VCaP (cell line): Measurements from ENCODE around the gene RXRA.

Experiments used
- H3K27ac ChIP-seq: fragments of 450-650 bp; 2 replicates; pipeline ENCODE4 v1.5.1; 2017
- CTCF ChIP-seq: fragments of 450-650 bp; conservative IDR thresholded peaks from 2 replicates; pipeline ENCODE4 v1.5.1; 2017; ENCODE audit warnings: mild to moderate bottlenecking, moderate library complexity

The RXRA gene

GRCh38 chr9:134371731-134372130, 45.5 kb downstream of the RXRA start:
- peak overlapping the region; percentile 47; the same call in 1 of the 2 replicates for H3K27ac ChIP-seq
- TF ChIP-seq CTCF = no peak

DNA sequence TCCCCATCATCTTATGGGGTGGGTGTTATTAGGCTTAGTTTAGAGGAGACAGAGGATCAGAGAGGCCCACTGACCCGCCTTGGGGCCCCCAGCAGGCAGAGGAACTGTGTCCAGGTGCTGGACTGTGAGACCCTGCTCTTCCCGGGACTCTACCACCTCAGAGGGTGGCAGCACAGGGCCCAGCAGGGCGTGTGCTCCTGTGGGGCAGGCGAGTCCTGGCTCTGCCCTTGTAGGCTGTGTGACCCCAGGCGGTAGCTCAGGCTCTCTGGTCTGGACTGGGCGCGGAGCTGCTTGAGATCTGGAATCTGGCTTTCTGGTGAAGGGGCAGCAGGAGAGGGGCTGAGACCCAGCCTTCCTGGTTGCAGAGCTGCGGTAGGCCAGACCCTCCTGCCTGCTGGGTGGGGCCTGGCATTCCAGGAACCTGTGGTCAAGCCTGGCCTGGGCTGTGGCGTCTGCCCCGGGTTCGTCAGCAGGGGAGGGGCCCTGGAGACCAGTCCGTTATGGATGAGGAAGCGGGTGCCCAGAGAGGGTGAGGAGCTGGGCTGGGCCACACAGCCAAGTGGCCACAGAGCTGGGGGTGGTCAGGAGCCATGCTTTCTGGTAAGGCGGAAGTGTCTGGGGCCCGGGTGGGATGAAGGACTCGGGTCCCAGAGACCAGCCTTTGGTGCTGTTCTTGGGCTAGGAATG, 46.5 kb downstream of the RXRA start:
- H3K27ac ChIP-seq = peak overlapping the region; percentile 47; the same call in 1 of the 2 replicates
- no peak for TF ChIP-seq CTCF

DNA sequence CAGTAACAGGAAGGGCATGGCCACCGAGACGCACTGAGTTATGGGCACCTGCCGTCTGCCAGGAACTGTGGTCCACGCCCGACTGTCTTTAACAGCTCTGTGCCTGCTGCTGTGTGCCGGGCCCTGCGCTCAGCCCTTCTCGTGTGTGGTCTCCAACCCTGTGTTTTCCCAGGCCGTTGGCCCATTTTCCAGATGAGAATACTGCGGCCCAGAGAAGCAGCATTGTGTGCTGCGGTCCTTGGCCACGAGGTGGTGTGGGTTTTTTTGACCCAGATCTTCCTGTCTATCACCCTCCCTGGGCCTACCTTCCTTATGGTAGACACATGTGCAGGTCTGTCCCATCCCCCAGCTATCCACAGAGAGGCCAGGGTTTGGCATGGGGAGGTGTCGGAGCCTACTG, 47.0 kb downstream of the RXRA start:
- H3K27ac ChIP-seq = peak overlapping the region; percentile 47; the same call in 1 of the 2 replicates
- no peak for TF ChIP-seq CTCF

DNA sequence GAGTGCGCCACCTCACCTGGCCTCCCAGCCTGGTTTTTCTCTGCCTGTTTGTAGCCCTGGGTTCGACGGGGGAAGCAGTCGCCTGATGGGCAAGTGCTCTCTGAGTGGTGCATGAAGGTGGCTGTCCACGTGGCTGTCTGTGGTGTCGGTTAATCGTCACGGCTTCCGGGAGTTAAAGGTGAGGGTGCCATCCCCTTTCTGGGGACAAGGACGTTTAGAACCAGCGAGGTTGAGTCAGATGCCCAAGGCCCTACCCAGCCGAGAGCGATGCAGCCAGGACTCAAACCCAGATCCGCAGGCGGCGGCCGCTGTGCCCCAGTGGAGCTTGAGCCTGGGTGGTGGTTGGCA, 47.7 kb downstream of the RXRA start:
- peak overlapping the region; percentile 47 for H3K27ac ChIP-seq

GRCh38 chr9:134374301-134375010, 48.2 kb downstream of the RXRA start:
- H3K27ac ChIP-seq = peak overlapping the region; percentile 47
- TF ChIP-seq CTCF = no peak

More for the DNA sequence above, 47.7 kb downstream of the RXRA start:
- TF ChIP-seq CTCF = no peak

- TF ChIP-seq CTCF = no peak
- peak overlapping the region; percentile 47 for H3K27ac ChIP-seq
Observed at GRCh38 chr9:134375011-134375390, 48.7 kb downstream of the RXRA start.

DNA sequence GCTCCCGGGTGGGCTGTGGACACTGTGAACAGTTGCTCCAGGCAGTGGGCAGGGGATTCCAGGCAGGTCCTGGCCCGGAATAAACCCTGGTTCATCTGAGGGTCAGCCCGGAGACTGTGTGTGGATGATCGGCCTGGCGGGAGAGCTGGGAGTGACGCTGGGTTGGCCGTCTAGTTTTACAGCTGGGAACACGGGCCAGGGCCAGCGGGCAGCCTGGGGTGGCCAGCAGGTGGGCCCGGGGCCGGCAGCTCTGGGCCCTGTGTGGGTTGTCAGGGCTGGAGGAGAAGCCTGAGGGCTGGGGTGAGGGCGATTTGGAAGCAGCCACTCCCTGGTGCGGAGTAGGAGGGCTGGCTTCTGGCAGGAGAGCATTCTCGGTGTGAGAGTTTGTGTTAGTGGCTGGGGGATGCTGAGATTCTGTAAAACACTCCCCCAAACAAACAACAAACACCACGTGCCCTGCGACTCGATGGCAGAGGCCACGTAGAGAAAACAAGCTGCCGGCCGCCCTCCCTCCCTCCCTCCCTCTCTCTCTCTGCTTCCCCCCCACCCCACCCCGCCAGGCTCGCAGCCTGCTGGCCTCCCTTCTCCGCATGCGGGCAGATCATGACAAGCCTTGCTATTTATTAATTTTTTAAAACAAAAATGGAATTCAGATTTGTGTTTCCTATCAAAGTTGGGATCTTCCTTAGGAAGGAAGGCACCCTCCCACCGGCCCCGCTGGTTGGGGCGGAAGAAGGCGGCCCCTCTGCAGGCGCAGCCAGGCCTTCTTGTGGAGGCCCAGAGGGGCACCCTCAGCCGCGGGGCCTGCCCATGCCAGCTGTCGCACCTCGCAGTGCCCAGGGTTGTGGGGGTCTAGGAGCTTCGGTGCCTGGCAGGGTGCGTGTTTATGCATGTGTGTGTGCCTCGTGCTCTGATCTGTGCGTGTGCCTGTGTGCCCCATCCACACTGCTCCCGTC, 49.5 kb downstream of the RXRA start:
- peak overlapping the region; percentile 84 for H3K27ac ChIP-seq

More for the DNA sequence above, 49.5 kb downstream of the RXRA start:
- no peak for TF ChIP-seq CTCF
